HG03280 (cell line): ENCODE measurements around the gene LRMDA.

ENCODE experiments used
- ATAC-seq: cut with Tn5 transposase; IDR thresholded peaks from one replicate; pipeline ENCODE4 v1.9.1; 2021; ENCODE audit warnings: mild to moderate bottlenecking, moderate library complexity; ENCODE audit not compliant: unreplicated experiment

LRMDA gene

GRCh38 chr10:75568450-75569130 lies 137.2 kb downstream of the LRMDA start:
- ATAC-seq, result no peak

GRCh38 chr10:75569506-75569905 lies 138.1 kb downstream of the LRMDA start:
- no peak for ATAC-seq

- ATAC-seq, result no peak
Observed at GRCh38 chr10:75572478-75572877, 141.1 kb downstream of the LRMDA start.

GRCh38 chr10:75575940-75576339 lies 144.5 kb downstream of the LRMDA start:
- no peak for ATAC-seq

- ATAC-seq, result no peak
Observed at GRCh38 chr10:75582102-75582501, 150.7 kb downstream of the LRMDA start.

GRCh38 chr10:75585294-75585693 lies 153.9 kb downstream of the LRMDA start:
- ATAC-seq, result no peak

- no peak for ATAC-seq
Observed at GRCh38 chr10:75586814-75587213, 155.4 kb downstream of the LRMDA start.

- ATAC-seq, result no peak
Observed at GRCh38 chr10:75588031-75588430, 156.6 kb downstream of the LRMDA start.

- ATAC-seq, result no peak
Observed at GRCh38 chr10:75589895-75590654, 158.7 kb downstream of the LRMDA start.

- ATAC-seq, result no peak
Observed at GRCh38 chr10:75592151-75592787, 160.8 kb downstream of the LRMDA start.

- ATAC-seq, result no peak
Observed at GRCh38 chr10:75592791-75593643, 161.6 kb downstream of the LRMDA start.

GRCh38 chr10:75593692-75594556 lies 162.5 kb downstream of the LRMDA start:
- no peak for ATAC-seq

- ATAC-seq, result no peak
Observed at GRCh38 chr10:75596930-75597620, 165.7 kb downstream of the LRMDA start.

GRCh38 chr10:75597773-75598440 lies 166.5 kb downstream of the LRMDA start:
- ATAC-seq, result no peak

GRCh38 chr10:75598998-75599397 lies 167.6 kb downstream of the LRMDA start:
- ATAC-seq, result no peak

GRCh38 chr10:75599875-75600648 lies 168.6 kb downstream of the LRMDA start:
- no peak for ATAC-seq

- no peak for ATAC-seq
Observed at GRCh38 chr10:75600833-75601232, 169.4 kb downstream of the LRMDA start.

- no peak for ATAC-seq
Observed at GRCh38 chr10:75602341-75602740, 170.9 kb downstream of the LRMDA start.
